GM12874 (cell line): ENCODE measurements around the gene ZDHHC11B.
"Not testable (repeated sequence)": the region's sequence is repeated elsewhere in the genome, so short reads cannot be mapped to it uniquely, and the experiment has no call there.

Source experiments
- TF ChIP-seq, protein P1 (sequence below): IDR thresholded peaks from 2 replicates; pipeline ENCODE4 v1.5.1; 2011; ENCODE audit warnings: low read depth, mild to moderate bottlenecking, control low read depth, low read length, moderate library complexity; ENCODE audit not compliant: insufficient read depth

The ZDHHC11B gene, protein sequence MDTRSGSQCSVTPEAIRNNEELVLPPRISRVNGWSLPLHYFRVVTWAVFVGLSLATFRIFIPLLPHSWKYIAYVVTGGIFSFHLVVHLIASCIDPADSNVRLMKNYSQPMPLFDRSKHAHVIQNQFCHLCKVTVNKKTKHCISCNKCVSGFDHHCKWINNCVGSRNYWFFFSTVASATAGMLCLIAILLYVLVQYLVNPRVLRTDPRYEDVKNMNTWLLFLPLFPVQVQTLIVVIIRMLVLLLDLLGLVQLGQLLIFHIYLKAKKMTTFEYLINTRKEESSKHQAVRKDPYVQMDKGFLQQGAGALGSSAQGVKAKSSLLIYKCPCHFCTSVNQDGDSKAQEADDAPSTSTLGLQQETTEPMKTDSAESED

DNA sequence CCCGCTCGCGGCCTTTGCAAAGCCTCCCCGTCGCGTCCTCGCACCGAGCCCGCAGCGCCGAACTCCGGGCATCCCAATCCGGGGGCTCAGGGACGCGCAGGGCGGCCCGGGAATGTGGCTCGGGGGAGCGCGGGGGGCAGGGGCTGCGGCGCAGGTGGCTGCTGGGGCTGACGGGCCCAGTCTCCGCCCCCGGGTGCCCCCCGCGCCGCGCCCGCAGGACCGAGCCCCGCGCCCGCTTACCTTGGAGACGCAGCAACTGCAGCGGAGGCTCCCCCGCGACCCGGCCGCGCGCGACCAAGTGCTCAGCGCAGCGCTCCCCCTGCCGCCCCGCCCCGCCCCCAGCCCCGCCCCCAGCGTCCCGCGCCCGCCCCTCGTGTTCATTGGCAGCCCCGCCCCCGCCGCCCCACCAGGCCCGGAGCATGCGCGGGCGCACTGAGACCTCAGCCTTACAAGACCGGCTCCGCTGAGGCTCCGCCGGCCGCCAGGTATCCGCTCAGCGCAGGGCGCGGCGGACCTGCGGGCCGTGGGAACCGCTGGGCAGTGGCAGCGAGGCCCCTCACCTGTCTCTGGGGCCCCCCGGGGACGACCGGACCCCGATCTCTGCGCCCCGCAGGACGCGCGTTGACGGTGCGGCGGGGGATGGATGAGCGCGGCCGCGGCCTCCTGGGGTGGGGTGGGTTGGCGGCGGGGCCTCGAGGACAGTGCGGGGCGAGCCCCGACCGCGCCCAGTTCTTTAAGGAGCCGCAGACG, at the start of gene ZDHHC11B:
ZDHHC11B (minus strand) TSS at position 302 of the 750 bp plus-strand sequence. CDS start 17,810 bp downstream, outside the sequence.
- TF ChIP-seq, protein P1, sequence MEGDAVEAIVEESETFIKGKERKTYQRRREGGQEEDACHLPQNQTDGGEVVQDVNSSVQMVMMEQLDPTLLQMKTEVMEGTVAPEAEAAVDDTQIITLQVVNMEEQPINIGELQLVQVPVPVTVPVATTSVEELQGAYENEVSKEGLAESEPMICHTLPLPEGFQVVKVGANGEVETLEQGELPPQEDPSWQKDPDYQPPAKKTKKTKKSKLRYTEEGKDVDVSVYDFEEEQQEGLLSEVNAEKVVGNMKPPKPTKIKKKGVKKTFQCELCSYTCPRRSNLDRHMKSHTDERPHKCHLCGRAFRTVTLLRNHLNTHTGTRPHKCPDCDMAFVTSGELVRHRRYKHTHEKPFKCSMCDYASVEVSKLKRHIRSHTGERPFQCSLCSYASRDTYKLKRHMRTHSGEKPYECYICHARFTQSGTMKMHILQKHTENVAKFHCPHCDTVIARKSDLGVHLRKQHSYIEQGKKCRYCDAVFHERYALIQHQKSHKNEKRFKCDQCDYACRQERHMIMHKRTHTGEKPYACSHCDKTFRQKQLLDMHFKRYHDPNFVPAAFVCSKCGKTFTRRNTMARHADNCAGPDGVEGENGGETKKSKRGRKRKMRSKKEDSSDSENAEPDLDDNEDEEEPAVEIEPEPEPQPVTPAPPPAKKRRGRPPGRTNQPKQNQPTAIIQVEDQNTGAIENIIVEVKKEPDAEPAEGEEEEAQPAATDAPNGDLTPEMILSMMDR = not testable (repeated sequence)

DNA sequence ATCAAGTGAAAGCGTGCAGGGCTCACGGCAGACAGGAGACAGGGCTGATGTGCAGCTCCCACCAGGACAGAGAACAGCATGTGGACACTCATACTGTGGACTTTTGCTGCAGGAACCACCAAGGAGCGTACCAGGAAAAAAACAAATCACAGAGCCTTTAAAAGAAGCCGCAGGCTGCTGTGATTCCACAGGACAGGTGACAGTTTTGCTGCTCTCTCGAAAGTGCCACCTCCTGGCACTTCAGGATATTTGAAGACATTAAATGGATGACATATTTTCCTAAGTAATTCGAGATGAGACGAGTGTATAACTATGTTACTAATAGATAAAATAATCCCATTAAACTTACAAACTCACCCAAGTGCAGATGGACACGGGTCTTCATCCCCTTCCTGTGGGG, 37.0 kb upstream of the ZDHHC11B start:
- TF ChIP-seq, protein P1 = no peak

DNA sequence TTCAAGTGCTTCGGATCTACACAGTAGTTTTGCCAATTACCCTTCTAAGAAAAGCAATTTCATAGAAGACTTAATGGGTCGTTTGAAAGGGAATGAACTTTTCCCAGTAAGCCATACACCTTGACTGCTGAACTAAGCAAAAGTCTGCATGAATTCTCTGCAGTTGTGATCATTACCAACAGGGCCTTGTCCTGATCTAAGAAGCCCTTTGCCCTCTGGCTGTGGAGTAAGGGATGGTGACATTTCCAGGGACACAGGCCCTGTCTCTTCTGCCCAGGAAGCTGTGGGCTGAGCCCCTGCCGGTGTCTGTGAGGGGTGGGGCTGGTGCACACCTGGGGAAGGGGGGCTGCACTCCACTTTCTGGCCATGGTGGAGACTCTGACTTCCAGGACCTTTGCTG, 35.7 kb upstream of the ZDHHC11B start:
- TF ChIP-seq, protein P1 = no peak

DNA sequence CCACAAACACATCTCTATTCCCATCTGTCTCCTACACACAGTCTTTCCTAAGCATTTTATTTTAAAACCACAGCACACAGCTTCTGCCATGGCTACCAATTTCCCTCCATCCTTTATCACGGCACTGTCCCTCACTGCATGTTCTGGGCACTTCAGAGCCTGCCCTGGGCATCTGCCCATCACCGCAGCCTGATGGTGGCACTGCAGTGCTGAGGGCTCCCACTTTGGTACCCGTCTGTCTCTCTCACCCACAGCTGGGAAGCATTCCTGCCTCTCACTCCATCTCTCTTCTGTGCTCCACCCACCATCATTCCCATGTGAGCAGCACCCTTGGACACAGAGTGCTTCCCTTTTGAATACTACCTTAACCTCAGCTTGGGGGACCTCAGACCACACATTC, 34.5 kb upstream of the ZDHHC11B start:
- TF ChIP-seq, protein P1 = no peak

DNA sequence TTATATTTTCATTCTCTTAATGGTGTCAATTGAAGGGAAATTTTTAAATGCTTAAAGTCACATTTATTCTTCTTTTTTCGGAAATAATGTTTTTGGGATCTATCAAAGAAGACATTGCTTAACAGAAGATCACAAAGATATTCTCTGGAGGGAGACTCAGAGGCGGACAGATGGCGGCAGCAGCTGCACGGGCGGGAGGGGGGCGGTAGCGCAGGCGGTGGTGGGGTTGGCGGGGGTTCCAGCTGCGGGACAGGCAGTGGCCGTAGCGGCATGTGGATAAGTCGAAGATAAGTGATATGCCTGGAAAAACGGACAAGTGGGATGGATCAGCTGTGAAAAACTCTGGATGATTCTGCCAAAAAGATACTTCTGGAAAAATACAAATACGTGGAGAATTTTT, 31.6 kb upstream of the ZDHHC11B start:
- TF ChIP-seq, protein P1 = no peak

DNA sequence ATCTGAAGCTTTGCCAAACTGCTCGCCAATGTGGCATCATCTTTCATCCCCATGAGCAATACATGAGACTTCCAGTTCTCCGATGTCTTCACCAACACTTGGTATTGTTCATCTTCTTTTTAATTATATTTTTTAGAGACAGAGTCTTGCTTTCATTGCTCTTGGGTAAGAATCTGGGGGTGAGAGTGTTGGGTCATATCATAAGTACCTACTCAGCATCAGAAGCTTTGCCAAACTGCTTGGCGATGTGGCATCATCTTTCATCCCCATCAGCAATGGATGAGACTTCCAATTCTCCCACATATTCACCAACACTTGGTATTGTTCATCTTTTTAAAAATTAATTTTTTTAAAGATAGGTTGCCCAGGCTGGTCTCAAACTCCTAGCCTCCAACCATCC, 30.9 kb upstream of the ZDHHC11B start:
- TF ChIP-seq, protein P1 = no peak

DNA sequence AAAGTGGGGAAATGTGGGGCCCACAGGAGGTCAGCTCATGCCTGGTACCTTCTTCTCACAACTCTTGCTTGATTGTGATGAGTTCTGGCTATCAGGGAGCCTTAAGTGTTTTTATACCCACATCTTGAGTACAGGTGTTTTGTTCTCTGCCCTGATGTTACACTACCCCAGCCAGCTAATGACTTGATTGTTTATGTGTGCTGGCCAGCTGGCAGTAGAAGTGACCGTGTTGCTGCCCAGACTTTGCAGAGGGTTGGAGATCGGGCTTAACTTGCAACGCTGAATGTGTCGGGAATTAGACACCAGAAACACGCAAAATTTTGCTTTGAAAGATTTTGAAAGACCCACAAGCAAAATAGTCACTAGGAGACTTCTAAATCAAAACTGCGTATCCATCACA, 16.9 kb upstream of the ZDHHC11B start:
- TF ChIP-seq, protein P1 = no peak
